NOMO-1 (cell line): ENCODE measurements around the gene PARM1.
"Not testable (repeated sequence)": the region's sequence is repeated elsewhere in the genome, so short reads cannot be mapped to it uniquely, and the experiment has no call there.

Source experiments
- DNase-seq, 2 experiments: peaks; one replicate each; lab custom pipeline; 2025; ENCODE audit not compliant: unreplicated experiment in 2 of 2; lab: John Stamatoyannopoulos, UW

PARM1 gene

DNA sequence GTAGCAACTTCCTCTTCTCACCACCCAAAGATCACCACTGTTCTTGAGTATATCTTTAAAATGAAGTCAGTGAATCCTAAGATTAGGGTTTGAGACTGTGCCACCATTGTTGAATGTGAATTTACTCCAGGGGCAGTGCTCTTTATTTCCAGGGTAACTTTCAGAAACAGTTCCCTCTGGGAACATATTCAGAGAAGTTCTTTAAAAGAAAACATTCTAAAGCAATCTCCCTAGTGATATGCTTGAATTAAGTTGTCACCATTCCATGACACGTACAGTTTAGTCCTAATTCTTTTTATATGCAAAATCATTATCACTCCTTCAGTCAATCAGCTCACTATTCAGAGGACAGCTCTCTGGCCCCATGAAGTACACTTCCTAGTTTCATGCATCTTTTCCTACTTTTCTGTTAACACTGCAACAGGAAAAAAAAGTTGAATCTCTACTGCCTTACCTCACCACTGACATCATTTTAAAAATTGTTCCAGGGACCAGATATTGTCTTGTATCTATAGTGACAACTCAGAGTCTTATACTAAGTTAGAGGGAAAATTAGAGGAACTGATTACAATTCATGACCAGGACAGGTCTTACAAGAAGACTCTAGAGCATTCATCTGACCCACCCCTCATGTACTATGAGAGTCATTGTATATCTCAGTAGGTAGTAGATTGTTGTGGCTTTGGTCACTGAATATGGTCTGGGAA, 49.8 kb downstream of the PARM1 start:
- no peak for DNase-seq

DNA sequence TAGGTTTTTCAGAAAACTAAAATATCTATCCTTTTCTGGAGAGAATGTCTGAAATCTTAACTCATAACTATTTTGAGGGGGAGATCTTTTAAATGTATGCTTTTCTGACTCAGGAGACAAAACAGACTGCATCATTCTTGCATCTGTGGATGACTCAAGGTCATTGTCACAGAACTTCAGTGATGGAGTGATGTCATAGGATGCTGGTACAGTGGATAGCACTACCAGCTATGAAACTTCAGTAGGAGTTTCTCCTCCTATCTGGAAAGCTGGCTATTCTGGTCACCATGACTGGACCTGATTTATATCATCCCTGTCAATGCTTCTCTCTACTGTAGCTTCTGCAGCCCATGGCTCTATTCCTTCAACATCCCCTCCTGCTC, 50.3 kb downstream of the PARM1 start:
- no peak for DNase-seq

DNA sequence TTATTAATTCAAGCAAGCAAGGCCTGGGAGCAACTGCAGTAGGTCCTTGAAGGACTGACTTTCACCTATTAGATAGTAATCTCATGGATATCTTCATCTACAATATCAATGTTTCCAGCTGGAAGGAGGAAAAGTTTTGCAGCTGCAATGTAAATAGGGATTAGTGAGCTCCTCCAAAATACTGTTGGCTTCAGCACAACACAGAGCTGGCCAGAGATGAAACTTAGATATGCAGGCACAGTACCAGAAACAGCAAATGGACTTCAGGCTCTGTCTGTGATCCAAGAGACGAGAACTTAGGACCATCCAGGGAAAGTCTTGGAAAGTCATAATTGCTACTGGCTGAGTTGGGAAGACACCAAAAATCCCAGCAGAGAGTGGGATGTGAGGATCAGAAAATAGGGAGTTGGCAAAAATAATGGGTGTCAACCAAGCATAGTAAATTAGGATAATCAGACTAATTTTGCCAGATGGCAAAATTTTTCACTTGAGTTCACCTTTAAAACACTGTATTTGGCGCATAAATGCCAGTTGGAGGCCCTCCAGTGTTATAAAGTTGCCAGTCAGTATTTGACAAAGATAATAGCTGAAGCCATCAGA, 57.5 kb downstream of the PARM1 start:
- no peak for DNase-seq

DNA sequence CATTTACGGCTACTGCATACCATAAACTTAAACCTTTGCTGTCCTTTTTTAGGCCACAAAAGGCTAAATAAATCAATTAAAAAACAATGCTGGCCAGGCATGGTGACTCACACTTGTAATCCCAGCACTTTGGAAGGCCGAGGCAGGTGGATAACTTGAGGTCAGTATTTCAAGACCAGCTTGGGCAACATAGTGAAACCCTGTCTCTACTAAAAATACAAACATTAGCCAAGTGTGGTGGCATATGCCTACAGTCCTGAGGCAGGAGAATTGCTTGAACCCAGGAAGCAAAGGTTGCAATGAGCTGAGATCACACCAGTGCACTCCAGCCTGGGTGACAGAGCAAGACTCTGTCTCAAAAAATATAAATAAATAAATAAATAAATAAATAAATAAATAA, 61.5 kb downstream of the PARM1 start:
- not testable (repeated sequence) for DNase-seq

DNA sequence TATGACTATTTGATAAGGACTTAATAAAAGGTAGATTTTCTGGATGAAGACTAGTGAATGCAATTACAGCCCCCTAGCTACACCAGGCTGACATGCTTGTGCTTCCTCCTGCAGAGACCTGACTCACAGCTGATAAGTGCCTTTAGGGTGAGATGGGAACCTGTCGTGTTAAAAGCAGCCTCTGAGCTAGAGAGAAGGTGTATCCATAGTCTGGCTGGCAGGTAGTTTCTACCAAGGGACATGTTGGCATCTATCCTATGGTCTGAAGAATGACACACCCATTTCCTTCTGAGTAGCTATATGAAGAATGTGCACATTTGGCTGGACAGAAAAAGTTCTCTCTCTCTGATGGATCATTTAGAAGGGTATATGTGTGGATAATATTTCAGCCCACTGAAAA, 64.1 kb downstream of the PARM1 start:
- no peak for DNase-seq

DNA sequence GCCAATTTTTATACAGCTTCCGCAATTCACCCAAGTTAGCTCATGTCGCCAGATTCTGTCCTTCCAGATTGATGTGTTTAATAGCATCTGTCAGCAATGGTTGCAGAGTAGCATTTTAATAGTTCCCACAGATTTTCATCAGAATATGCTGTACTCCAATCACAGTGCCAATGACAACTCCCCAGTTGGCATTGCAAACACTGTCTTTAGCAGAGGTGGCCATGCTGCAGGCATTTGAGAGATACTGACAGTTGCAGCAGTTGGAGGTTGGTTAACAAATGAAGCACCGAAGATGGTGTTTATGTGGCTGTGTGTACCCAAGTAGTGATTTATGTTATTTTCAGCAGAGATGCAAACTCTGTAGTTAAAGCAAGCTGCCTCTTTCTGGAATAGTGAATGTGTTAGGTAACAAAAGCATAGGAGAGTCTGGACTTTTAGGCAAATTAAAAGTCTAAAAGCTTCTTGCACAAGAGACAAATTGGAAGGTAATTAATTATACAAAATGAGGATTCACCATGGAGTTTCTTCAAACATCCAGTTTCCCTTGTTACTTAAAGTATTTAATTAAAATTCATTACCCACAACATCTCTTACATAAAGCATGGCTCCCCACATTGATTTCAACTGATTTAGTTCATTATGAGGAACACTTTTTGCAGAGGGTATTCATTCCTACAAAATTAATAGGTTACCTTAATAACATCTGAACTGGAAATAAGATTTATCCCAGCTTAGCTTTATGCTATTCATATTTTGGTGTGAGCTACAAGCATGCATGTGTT, 65.2 kb downstream of the PARM1 start:
- no peak for DNase-seq

DNA sequence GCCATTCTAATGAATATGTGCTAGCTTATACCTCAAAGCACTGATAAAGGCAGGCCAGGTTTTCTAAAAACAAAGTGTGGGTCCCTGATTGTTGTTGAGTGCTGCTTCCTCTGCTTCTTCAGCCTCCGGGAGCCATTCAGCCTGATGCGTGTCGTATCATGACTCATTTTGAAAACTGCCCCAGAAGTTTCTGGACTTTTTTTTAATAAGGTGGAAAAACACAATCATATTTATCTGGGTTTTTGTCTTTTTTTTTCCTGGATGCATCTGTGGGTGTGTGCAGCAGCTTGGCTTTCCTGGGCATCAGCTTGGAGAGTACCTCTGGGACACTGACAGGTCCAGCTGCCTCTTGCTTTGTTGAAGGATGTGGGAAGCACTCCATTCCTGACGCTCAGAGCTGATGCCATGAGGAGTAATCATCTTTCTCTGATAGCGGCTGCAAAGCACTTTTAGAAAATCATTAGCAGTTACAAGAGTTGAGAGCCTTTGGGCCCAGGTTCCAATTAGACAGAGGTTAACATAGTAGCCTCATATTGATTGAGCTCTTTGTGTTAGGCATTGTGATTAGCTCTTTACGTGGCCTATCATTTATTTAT, 66.9 kb downstream of the PARM1 start:
- DNase-seq: no peak

DNA sequence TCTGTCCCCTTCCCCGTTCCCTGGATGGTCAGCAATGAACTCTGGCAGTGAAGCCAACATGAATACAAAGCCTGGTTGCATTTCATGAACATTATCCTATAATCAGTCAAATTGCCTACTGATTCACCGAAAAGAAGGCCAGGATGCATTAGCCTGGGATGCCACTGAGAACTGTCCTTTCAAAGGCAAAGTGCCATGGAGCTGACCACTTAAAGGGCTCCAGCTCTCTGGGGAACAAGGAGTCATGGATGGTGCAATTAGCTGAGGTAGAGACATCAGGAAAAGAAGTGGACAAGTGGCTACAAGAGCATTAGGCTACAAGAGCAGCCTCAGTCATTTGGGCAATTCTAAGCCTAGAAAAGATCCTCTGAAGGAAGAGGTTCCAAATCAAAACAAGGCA, 69.0 kb downstream of the PARM1 start:
- no peak for DNase-seq

DNA sequence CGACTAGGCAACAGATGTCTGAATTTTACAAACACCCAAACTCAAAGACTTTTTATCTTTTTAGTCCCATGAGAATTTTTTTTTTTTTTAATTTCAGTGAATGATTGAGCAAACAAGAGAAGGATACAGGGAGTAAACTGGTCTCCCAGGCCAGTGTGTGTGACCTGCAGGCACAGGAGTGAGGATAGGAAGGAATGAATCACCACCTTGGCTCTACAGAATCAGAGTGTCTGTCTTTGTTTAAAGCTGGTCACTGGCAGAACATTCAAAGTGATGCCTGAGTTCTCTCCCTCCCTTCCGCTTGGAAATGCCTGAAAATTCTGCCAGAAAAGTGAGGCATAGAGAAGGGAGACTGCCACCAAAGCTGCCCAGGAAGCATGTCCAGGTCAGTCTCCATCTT, 69.5 kb downstream of the PARM1 start:
- no peak for DNase-seq

DNA sequence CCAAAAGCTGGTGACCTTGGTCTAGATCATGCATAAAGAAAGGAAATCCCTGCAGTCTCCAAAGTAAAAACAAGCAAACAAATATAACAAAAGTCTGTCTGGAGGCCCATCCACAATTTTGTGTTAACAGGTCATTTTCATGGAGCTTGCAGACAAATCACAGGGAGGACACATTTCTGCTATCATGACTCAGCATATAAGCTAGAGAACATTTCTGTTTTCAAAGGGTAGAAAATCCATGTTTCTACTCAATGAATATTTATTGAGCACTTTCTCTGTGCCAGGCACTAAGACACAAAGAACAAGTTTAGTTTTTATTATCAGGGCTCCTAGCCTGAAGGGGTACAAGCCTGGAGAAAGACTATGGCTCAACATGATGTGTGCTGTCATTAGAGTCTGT, 71.1 kb downstream of the PARM1 start:
- no peak for DNase-seq

DNA sequence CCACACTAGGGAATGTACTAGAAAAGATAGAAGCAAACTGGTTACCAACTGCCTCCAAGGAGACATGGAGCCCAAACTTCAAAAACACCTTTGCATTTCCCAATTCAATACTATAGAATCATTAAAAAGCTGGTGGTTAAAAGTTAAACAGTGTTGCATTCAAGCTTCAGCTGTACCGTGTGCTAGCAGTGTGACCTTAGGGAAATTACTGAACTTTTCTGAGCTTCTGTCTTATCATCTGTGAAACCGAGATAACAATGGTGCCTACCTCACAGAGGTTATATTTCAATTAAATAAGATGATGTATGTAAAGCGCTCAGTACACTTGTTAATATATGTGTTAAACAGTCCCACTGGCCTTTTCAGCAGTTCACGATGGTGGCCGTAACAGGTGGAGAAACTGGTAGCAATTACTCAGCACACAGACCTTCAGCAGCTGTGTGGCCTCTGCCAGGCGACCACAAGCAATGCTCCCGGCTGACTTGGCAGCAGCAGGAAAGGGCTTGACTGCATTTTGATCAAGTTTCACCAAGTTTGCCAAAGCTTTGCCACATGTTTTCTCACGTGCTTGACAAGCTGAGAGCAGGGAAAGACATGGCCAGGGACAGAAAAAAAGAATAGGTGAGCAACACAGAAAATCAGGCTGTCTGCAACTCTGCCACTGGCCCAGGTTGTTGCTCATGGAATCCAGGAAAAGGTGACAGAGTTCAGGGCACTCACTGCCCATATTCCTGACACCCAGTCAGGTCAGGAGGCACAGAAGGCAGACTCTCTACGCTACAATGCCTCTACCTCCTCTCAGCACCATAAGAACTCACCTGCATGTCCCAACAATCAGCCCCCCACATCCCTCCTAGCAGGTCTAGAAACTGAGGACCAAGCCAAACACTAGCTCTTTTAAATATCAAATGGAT, 72.1 kb downstream of the PARM1 start:
- no peak for DNase-seq

DNA sequence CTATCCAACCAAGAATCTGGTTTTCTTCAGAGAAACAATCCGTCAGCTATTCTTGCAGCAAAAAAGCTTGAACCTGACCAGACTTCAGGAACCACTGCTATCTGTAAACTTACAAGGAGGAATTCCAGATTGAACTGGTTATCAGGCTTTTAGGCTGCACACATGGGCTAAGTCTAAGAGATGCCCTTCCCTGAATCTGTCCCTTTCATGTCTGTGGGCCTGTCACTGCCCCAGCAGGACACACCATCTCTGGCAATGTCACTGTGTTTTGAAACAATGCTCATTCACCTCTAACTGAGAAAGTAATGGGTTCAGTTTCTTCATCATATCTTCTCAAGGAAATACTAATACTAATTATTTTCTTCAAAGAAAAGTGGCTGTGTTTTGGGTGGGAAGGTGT, 72.8 kb downstream of the PARM1 start:
- no peak for DNase-seq

DNA sequence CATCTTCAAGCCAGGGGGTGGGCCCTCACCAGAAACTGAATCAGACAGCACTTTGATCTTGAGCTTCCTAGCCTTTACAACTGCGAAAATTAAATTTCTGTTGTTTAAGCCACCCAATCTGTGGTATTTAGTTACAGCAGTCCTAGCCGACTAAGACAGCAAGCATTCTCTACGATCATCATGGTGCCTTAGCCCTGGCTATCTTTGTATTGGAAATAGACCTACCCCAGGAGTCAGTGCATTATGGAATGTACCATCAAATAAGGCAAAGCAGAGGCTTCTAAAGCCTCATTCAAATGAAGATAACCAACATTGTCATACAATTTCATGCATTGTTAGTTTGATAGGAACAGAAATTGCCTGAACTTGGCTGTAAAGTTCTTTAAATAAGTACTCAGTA, 75.0 kb downstream of the PARM1 start:
- DNase-seq: no peak

DNA sequence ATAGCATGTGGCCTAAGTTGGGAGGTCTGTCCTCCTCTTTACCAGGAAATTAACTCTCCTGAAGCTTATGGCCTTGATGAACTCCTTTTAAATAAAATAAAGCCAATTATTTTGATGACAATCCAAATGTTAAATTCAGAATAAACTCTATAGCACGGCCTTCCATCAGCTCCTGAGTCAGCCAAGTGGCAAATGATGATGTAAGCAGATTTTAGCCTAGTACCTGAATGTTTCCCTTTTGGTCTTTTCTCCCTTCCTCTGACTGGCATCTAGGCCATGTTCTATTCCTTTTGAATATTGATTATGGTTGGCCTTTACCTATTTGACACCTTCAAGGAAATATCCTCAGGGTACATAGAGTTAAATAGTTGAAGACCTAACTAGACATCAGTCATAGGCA, 76.2 kb downstream of the PARM1 start:
- DNase-seq: no peak

DNA sequence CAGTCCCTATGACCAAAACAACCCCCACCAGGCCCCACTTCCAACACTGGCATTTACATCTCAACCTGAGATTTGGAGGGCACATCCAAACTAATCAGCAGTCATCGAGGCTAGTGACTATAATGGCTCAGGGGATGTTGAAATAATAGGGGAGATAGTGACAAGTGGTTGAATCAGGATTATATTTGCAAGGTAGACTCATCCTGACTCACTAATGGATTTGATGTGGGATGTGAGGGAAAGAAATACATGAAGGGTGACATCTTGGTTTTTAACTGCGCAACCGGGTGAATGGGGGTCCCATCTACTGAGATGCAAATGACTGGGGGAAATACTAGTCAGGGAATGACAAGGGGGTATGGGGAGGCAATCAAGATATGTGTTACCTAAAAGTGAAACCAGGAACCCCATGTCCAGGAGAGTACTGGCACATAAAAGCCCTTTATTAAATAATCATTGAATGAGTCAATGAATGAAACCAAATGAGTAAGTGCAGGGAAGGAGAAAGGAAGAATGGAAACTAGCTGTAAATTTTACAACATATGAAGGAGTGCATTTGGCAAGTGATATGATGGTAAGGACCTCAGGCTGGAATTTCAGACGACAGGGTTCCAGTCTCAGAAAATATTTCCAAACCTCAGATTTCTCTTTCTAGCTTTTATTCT, 78.3 kb downstream of the PARM1 start:
- DNase-seq: no peak

DNA sequence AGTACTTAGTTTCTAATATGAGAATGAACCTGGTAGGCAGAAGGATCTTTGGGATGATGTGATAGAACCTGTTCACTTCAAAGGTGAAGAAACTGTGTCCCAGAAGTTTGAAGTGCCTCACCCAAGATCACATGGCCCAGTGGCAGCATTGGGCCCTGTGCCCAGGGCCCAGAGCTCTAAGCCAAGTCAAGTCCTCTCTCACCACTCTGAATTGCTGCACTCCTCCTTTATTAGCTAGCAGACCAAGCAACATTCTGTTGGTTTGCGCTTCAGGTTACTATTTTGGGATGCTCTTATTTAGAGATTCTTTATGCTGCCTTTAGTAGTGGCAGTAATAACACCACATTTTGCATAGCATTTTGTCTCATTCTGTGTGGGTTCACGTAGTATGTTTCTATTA, 82.7 kb downstream of the PARM1 start:
- DNase-seq: no peak

DNA sequence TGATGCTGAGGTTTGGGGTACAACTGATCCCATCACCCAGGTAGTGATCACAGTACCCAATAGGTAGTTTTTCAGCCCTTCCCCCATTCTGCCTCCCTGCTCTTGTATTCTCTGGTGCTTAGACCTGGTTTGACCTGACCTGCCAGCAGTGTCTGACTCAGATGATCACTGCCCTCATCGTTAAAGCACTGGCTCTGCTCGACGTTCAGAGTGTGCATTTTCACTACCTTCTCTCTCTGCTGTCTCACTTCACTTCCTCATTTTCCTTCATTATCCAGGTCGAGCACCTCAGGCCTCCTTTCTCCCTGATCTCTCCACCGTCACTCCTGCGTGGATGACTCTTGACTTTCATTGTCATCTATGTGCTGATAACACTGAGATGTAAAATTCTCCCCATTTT, 83.6 kb downstream of the PARM1 start:
- peak in 1 of 2 experiments; percentile 14 for DNase-seq

DNA sequence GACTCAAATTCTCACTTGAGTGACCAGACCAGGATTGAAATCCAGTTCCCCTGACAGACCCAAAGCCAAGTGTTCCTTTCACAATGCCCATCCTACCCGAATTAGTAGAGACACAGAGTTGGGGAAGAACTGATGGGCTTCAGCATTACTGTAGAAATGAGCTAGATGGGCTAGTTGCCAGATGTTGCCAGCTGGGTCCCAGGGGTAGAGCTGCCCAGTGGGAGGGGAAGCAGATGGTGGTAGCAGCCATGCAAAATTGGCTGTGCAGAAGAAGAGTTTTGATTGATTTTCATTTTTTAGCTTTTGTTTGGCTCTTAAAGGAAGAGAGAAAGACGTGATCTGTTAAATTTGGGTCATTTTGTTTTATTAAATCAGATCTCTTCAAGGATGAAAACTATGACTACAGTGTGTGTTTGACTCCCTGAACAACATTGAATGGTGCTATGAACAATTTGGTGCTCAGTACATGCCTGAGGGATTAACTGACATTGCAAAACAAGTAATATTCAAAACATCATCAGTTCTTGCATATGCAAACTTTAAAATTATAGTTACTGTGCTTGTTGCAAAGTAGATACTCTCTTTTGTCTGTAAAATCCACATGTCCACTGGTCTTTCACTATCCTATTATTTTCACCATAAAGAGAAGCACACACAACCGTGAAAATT, 86.0 kb downstream of the PARM1 start:
- DNase-seq: no peak

DNA sequence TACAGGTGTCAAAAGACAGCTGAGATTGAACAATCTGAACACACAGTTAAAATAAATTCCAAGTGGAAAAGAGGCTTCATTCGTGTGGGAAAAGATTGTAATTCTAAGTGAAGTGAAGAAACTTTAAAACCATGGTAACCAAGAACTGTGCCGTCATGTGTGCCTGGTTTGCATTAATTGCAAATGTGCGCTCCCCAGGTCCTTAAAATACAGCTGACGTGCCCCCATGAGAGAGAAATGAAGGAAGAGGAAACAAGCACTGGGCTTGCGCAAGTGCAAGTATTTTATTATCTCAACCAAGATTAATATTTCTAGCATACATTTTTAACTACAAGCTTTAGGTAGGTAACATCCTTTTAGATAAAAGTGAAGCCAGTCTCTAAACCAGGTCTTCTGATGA, 92.5 kb downstream of the PARM1 start:
- no peak for DNase-seq
